Muscle of leg (tissue), 9 donors: Measurements from ENCODE around the gene SLC2A2. TPM values are rescaled to one million over a fixed set of nuclear protein-coding genes. Genes with fewer than 3 reads are reported as not detected.

ENCODE experiments used
- polyA plus RNA-seq, 8 donors: library from polyadenylated mRNA; unstranded; fragments of 120-200 nt; gene quantifications; one replicate each; pipeline versions ENCODE4 v1.2.1 to v1.2.3, GENCODE V29; 2013; ENCODE audit warnings: inconsistent platforms in 1 of 8, low replicate concordance in 1 of 8; ENCODE audit not compliant: insufficient read length in 8 of 8, insufficient read depth in 1 of 8
- total RNA-seq: library from RNA; stranded (reverse); fragments of 120-200 nt; gene quantifications from one replicate; pipeline ENCODE4 v1.2.4, GENCODE V29; 2013

The SLC2A2 gene
- total and polyA plus RNA-seq, 9 donors = under 0.01 to 10.6 (median 0.46) TPM; not detected in 3

Other genes with a start within 250 kb of the SLC2A2 start
- 99.0 TPM for gene RPL22L1, start 156.5 kb downstream of the SLC2A2 start, total RNA-seq
- gene RPL22L1, start 156.5 kb downstream of the SLC2A2 start, polyA plus RNA-seq = 10 to 100 TPM; 51.2 to 77.6 (median 60.4) TPM
- gene EIF5A2, start 118.1 kb downstream of the SLC2A2 start, total RNA-seq = 5.1 TPM
- gene EIF5A2, start 118.1 kb downstream of the SLC2A2 start, polyA plus RNA-seq = 1 to 10 TPM; 2.7 to 5.9 (median 4.0) TPM